CD4-positive, alpha-beta T cell treated with Interferon gamma for 1 hour (primary cell): ENCODE measurements around the gene PPP4C.

ENCODE experiments used
- DNase-seq: peaks from one replicate; pipeline ENCODE4 v3.0.0-alpha.2; 2020

The PPP4C gene

GRCh38 chr16:30131869-30132475 is 56.2 kb downstream of the PPP4C start:
- no peak for DNase-seq

GRCh38 chr16:30132591-30132990 is 56.8 kb downstream of the PPP4C start:
- DNase-seq = no peak
